IPS-20b (cell line): Measurements from ENCODE around the gene DOCK10.

Experiments used
- H3K27ac ChIP-seq: one replicate; pipeline ENCODE4 v1.5.1; 2013; ENCODE audit warnings: low read length
- H3K27me3 ChIP-seq: 2 replicates; pipeline ENCODE4 v1.6.1; 2013; ENCODE audit warnings: mild to moderate bottlenecking, low read length, inconsistent platforms; ENCODE audit not compliant: insufficient read depth
- H3K36me3 ChIP-seq: 2 replicates; pipeline ENCODE4 v1.6.1; 2013; ENCODE audit warnings: low read depth, mild to moderate bottlenecking, inconsistent platforms, low read length, moderate library complexity; ENCODE audit not compliant: insufficient read depth
- H3K4me1 ChIP-seq: 2 replicates; pipeline ENCODE4 v1.6.1; 2013; ENCODE audit warnings: mild to moderate bottlenecking, control low read depth, inconsistent platforms, low read length, moderate library complexity; ENCODE audit not compliant: insufficient read depth
- H3K4me3 ChIP-seq: 2 replicates; pipeline ENCODE4 v1.5.1; 2013; ENCODE audit warnings: mild to moderate bottlenecking, low read length, inconsistent platforms
- H3K9ac ChIP-seq: 2 replicates; pipeline ENCODE4 v1.6.1; 2013; ENCODE audit warnings: low read depth, mild to moderate bottlenecking, inconsistent platforms, low read length, moderate library complexity
- H3K9me3 ChIP-seq: 2 replicates; pipeline ENCODE4 v1.6.1; 2013; ENCODE audit warnings: mild to moderate bottlenecking, low read depth, low read length, inconsistent platforms; ENCODE audit not compliant: insufficient read depth

DOCK10 gene

GRCh38 chr2:224937887-224938286 is 104.4 kb downstream of the DOCK10 start:
- Histone ChIP-seq H3K27ac (no peak overlapping the region), H3K9ac (no peak overlapping the region), H3K36me3 (no peaks in the 10 kb centered on the region), H3K27me3 (no peaks in the 10 kb centered on the region), H3K4me1 (peaks cover 42% of the 10 kb centered on the region), H3K4me3 (no peak overlapping the region), H3K9me3 (no peaks in the 10 kb centered on the region)

GRCh38 chr2:224934526-224935188 is 107.6 kb downstream of the DOCK10 start:
- no peak overlapping the region for H3K9ac ChIP-seq
- H3K4me3 ChIP-seq = no peak overlapping the region; the same call in 1 of the 2 replicates
- H3K4me1 ChIP-seq = peaks cover 33% of the 10 kb centered on the region
- H3K27ac ChIP-seq = no peak overlapping the region
- H3K36me3 ChIP-seq = no peaks in the 10 kb centered on the region
- no peaks in the 10 kb centered on the region for H3K9me3 ChIP-seq
- no peaks in the 10 kb centered on the region for H3K27me3 ChIP-seq

- Histone ChIP-seq H3K9ac (no peak overlapping the region), H3K36me3 (no peaks in the 10 kb centered on the region), H3K4me3 (no peak overlapping the region), H3K4me1 (peaks cover 30% of the 10 kb centered on the region), H3K9me3 (no peaks in the 10 kb centered on the region), H3K27ac (no peak overlapping the region), H3K27me3 (no peaks in the 10 kb centered on the region)
Observed at GRCh38 chr2:224933431-224933830, 108.8 kb downstream of the DOCK10 start.

GRCh38 chr2:224932522-224932921 is 109.7 kb downstream of the DOCK10 start:
- Histone ChIP-seq H3K9ac (no peak overlapping the region), H3K27ac (no peak overlapping the region)

GRCh38 chr2:224931956-224932355 is 110.3 kb downstream of the DOCK10 start:
- Histone ChIP-seq H3K9ac (no peak overlapping the region), H3K27ac (no peak overlapping the region), H3K4me3 (no peak overlapping the region), H3K4me1 (peaks cover 18% of the 10 kb centered on the region), H3K36me3 (no peaks in the 10 kb centered on the region), H3K27me3 (no peaks in the 10 kb centered on the region), H3K9me3 (no peaks in the 10 kb centered on the region)

More at GRCh38 chr2:224932522-224932921, 109.7 kb downstream of the DOCK10 start:
- peaks cover 21% of the 10 kb centered on the region for H3K4me1 ChIP-seq
- no peaks in the 10 kb centered on the region for H3K9me3 ChIP-seq
- H3K36me3 ChIP-seq = no peaks in the 10 kb centered on the region
- no peak overlapping the region for H3K4me3 ChIP-seq
- no peaks in the 10 kb centered on the region for H3K27me3 ChIP-seq

- Histone ChIP-seq H3K27ac (no peak overlapping the region), H3K9me3 (no peaks in the 10 kb centered on the region), H3K9ac (no peak overlapping the region), H3K4me1 (peaks cover 15% of the 10 kb centered on the region), H3K4me3 (no peak overlapping the region), H3K36me3 (no peaks in the 10 kb centered on the region), H3K27me3 (no peaks in the 10 kb centered on the region)
Observed at GRCh38 chr2:224930990-224931389, 111.3 kb downstream of the DOCK10 start.

- H3K36me3 ChIP-seq = no peaks in the 10 kb centered on the region
- H3K27ac ChIP-seq = no peak overlapping the region
- no peak overlapping the region for H3K9ac ChIP-seq
- no peak overlapping the region for H3K4me3 ChIP-seq
- peaks cover 11% of the 10 kb centered on the region for H3K4me1 ChIP-seq
- H3K27me3 ChIP-seq = no peaks in the 10 kb centered on the region
- no peaks in the 10 kb centered on the region for H3K9me3 ChIP-seq
Observed at GRCh38 chr2:224930124-224930523, 112.1 kb downstream of the DOCK10 start.

- H3K9ac ChIP-seq = no peak overlapping the region
- no peak overlapping the region for H3K4me3 ChIP-seq
- H3K36me3 ChIP-seq = no peaks in the 10 kb centered on the region
- no peaks in the 10 kb centered on the region for H3K27me3 ChIP-seq
- no peaks in the 10 kb centered on the region for H3K9me3 ChIP-seq
- peaks cover 5% of the 10 kb centered on the region for H3K4me1 ChIP-seq
- H3K27ac ChIP-seq = no peak overlapping the region
Observed at GRCh38 chr2:224929512-224929911, 112.8 kb downstream of the DOCK10 start.

GRCh38 chr2:224927646-224928173 is 114.6 kb downstream of the DOCK10 start:
- Histone ChIP-seq H3K4me3 (no peak overlapping the region), H3K27ac (no peak overlapping the region), H3K9me3 (no peaks in the 10 kb centered on the region), H3K27me3 (no peaks in the 10 kb centered on the region), H3K4me1 (no peaks in the 10 kb centered on the region), H3K9ac (no peak overlapping the region), H3K36me3 (no peaks in the 10 kb centered on the region)

GRCh38 chr2:224927011-224927410 is 115.3 kb downstream of the DOCK10 start:
- Histone ChIP-seq H3K9ac (no peak overlapping the region), H3K9me3 (no peaks in the 10 kb centered on the region), H3K27me3 (no peaks in the 10 kb centered on the region), H3K27ac (no peak overlapping the region), H3K36me3 (no peaks in the 10 kb centered on the region), H3K4me1 (no peaks in the 10 kb centered on the region), H3K4me3 (no peak overlapping the region)

- Histone ChIP-seq H3K4me1 (no peaks in the 10 kb centered on the region), H3K27me3 (no peaks in the 10 kb centered on the region), H3K36me3 (no peaks in the 10 kb centered on the region), H3K4me3 (no peak overlapping the region), H3K9me3 (no peaks in the 10 kb centered on the region), H3K27ac (no peak overlapping the region), H3K9ac (no peak overlapping the region)
Observed at GRCh38 chr2:224925810-224926100, 116.5 kb downstream of the DOCK10 start.

GRCh38 chr2:224925061-224925809 is 117.0 kb downstream of the DOCK10 start:
- no peak overlapping the region for H3K27ac ChIP-seq
- no peaks in the 10 kb centered on the region for H3K36me3 ChIP-seq
- H3K4me3 ChIP-seq = no peak overlapping the region
- H3K9me3 ChIP-seq = no peaks in the 10 kb centered on the region
- H3K4me1 ChIP-seq = no peaks in the 10 kb centered on the region
- no peak overlapping the region for H3K9ac ChIP-seq
- H3K27me3 ChIP-seq = no peaks in the 10 kb centered on the region
